Ectodermal cell (in vitro differentiated cells): Measurements from ENCODE around the gene ZFYVE28.

Experiments
- H3K27ac ChIP-seq: 2 replicates; pipeline ENCODE4 v1.7.0; 2013; ENCODE audit warnings: mild to moderate bottlenecking, low read depth, low read length; ENCODE audit not compliant: insufficient read depth, poor library complexity, severe bottlenecking
- H3K27me3 ChIP-seq: 2 replicates; pipeline ENCODE4 v1.7.0; 2013; ENCODE audit warnings: mild to moderate bottlenecking, low read length; ENCODE audit not compliant: insufficient read depth, control insufficient read depth, poor library complexity, severe bottlenecking
- H3K36me3 ChIP-seq: one replicate; pipeline ENCODE4 v1.7.0; 2013; ENCODE audit warnings: low read length; ENCODE audit not compliant: control insufficient read depth, insufficient read depth
- H3K4me1 ChIP-seq: one replicate; pipeline ENCODE4 v1.7.0; 2013; ENCODE audit warnings: low read length; ENCODE audit not compliant: control insufficient read depth, insufficient read depth
- H3K4me3 ChIP-seq: 2 replicates; pipeline ENCODE4 v1.7.0; 2013; ENCODE audit warnings: low read depth, low read length, control low read depth; ENCODE audit not compliant: insufficient read depth
- H3K9me3 ChIP-seq: 2 replicates; pipeline ENCODE4 v1.7.0; 2013; ENCODE audit warnings: mild to moderate bottlenecking, low read length, moderate library complexity; ENCODE audit not compliant: control insufficient read depth
- WGBS, 2 experiments: methylation state at CpG; one replicate each; pipeline ENCODE4 v1.1.7; 2013; ENCODE audit warnings: missing lambda C conversion rate in 2 of 2; 5-methylcytosine and 5-hydroxymethylcytosine counted together

Gene ZFYVE28

GRCh38 chr4:2359591-2360395, 58.7 kb downstream of the ZFYVE28 start:
- H3K27me3 ChIP-seq, result no peaks in the 10 kb centered on the region
- no peaks in the 10 kb centered on the region for H3K36me3 ChIP-seq
- H3K4me3 ChIP-seq, result no peak overlapping the region
- 94% methylated on average over 24 of the region's 24 CpGs for WGBS, 2 experiments
- no peaks in the 10 kb centered on the region for H3K9me3 ChIP-seq
- no peak overlapping the region for H3K27ac ChIP-seq
- peaks cover 18% of the 10 kb centered on the region for H3K4me1 ChIP-seq

- Histone ChIP-seq H3K27me3 (no peaks in the 10 kb centered on the region), H3K27ac (no peak overlapping the region), H3K4me1 (peaks cover 18% of the 10 kb centered on the region), H3K36me3 (no peaks in the 10 kb centered on the region), H3K9me3 (no peaks in the 10 kb centered on the region), H3K4me3 (no peak overlapping the region)
- 81% methylated on average over 21 of the region's 21 CpGs for WGBS, 2 experiments
Observed at GRCh38 chr4:2357821-2358745, 60.4 kb downstream of the ZFYVE28 start.

DNA sequence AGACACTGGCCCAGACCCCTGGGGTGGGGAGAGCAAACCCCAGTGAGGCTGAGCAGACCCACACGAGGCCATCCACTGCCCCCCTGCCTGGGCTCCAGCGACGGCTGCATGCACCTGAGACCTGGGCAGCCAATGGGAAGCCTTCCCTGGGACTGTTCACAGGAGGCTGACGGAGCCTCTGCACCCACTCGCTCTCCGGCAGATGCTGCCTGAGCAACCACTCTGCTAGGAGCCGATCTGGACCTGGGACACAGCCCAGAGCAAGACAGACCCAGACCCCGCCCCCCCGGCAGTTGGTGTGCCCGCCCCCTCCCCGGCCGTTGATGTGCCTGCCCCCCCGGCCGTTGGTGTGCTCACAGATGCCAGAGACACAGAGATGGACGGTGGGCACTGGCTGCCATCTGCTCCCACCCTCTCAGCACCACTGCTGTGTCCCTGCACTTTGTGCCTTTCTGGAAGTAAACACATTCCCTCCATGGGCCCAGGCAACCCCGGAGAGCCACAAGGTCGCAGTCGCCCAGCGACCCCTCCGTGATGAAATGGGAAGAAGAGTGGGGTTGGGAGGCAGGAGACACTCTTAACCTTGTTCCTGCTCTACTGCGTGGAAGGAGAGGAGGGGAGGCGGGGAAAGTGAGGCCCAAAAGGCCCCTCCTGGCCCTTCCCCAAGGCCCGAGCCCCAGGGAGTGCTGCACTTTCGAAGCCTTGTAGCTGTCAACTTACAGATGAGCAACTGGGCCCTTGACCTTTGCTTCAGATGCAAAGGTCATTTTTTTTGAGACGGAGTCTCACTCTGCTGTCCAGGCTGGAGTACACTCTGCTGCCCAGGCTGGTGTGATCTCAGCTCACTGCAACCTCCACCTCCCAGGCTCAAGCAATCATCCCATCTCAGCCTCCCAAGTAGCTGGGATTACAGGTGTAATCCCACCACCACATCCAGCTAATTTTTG, 62.0 kb downstream of the ZFYVE28 start:
- 89% methylated on average over 25 of the region's 25 CpGs for WGBS, 2 experiments
- Histone ChIP-seq H3K4me1 (peaks cover 6% of the 10 kb centered on the region), H3K27me3 (no peaks in the 10 kb centered on the region)

DNA sequence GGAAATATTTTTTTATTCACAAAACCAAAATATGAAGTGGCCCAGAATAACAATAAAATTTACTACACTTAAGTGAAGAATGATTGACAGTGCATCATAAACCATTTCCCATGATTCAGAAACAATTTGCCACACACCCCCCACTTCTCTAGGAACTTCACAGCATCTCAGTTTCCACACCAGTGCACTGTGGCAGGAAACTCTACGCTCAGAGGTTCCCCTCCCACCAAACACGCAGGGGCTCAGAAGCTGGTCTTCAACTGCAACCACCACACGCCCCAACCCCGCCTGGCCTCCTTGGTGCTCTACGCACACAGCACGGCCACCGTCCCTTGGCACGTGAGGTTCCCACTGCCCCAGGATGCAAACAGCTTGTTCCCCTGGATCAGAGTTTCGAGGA, 63.7 kb downstream of the ZFYVE28 start:
- Histone ChIP-seq H3K36me3 (no peaks in the 10 kb centered on the region), H3K27me3 (no peaks in the 10 kb centered on the region), H3K4me3 (no peak overlapping the region), H3K4me1 (no peaks in the 10 kb centered on the region), H3K27ac (no peak overlapping the region), H3K9me3 (no peaks in the 10 kb centered on the region)
- 95% methylated on average over 8 of the region's 9 CpGs for WGBS, 2 experiments

More for the DNA sequence above, 62.0 kb downstream of the ZFYVE28 start:
- H3K9me3 ChIP-seq, result no peaks in the 10 kb centered on the region
- H3K4me3 ChIP-seq, result no peak overlapping the region
- H3K36me3 ChIP-seq, result no peaks in the 10 kb centered on the region
- H3K27ac ChIP-seq, result no peak overlapping the region

DNA sequence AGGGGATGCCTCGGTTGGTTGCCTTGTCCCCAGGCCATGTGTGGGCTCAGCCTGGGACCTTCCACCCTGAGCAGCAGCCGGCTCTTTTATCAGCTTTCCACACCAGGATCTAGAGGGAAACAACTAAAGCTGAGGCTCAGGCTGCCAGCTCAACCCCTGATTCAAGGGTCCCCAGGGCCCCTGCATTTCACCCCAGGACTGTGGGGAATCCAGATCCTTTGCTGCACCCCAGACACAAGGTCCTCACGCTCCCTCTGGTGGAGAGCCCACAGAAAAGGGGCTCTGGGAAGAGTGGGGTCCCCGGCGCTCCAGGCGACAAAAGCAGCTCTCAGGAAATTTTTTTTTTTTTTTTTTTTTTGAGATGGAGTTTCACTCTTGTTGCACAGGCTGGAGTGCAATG, 64.3 kb downstream of the ZFYVE28 start:
- 86 to 87% methylated on average over 6 of the region's 6 CpGs for WGBS, 2 experiments
- Histone ChIP-seq H3K36me3 (no peaks in the 10 kb centered on the region), H3K9me3 (no peaks in the 10 kb centered on the region), H3K4me1 (no peaks in the 10 kb centered on the region), H3K27me3 (no peaks in the 10 kb centered on the region), H3K27ac (no peak overlapping the region), H3K4me3 (no peak overlapping the region)

DNA sequence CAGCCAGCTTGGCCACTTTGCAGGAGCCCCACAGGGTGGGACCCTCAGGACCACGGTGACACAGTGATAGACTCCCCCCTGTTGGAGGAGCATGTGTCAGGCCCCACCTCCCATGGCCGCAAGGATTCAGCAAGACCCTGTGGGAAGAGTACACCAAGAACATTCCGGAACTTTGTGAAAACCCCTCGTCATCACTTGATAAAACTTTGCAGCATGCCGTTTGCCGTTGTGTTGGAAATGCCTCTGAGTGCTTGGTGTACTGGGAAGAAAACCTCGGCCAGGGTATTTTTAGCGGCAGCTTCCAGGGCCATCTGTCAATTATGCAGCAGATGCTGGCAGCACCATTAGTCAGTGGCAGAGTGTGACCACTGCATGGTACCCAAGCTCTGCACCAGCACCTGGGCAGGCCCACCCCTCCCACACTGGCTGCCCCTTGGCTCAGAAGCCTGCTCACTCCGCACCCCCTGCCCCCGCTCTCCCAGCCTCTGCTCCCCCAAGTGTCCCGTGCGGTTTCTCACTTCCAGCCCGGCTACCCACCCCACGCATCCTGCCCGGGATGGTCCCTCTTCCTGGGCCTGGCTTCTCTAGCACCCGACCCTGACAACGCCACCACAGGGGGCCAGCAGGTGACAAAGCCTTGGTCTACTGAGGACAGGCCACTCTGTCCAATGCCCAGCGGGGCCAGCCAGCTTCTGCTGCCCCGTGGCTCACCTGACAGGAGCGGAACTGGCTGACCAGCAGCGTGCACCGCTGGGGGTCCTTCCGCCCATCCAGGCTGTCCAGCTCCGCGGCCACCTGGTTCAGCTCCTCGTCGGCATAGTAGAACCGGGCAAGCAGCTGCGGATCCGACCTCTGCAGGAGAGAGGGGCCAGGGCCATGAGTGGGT, 65.0 kb downstream of the ZFYVE28 start:
- Histone ChIP-seq H3K4me1 (no peaks in the 10 kb centered on the region), H3K36me3 (no peaks in the 10 kb centered on the region), H3K4me3 (no peak overlapping the region), H3K27ac (no peak overlapping the region), H3K27me3 (no peaks in the 10 kb centered on the region), H3K9me3 (no peaks in the 10 kb centered on the region)
- 88 to 90% methylated on average over 30 of the region's 30 CpGs for WGBS, 2 experiments

DNA sequence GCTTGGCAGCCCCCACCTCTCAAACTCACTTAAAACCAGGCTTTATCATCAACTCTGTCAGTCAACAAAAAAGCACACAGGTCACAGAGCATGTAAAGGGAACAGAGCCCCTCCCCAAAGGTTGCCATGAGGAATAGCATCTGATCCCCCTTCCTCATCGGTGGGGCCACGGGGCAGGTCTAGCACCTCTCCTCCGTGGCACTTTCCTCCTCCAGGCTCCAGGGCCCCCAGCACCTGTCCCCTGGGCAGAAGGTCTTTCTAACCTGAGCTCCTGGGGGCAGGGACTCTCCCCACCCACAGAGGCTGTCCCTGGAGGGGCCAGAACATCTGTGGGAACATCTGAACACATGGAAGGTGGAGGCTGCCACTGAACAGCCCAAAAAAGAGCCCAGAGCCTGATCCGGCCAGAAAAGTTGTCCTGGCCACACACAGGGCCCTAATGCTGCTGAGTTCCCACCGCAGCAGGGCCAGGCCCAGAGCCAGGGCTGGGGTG, 65.7 kb downstream of the ZFYVE28 start:
- Histone ChIP-seq H3K9me3 (no peaks in the 10 kb centered on the region), H3K27ac (no peak overlapping the region), H3K27me3 (no peaks in the 10 kb centered on the region), H3K36me3 (no peaks in the 10 kb centered on the region), H3K4me1 (no peaks in the 10 kb centered on the region), H3K4me3 (no peak overlapping the region)
- whole genome bisulfite sequencing, 2 experiments, result 91 to 93% methylated on average over 5 of the region's 5 CpGs

DNA sequence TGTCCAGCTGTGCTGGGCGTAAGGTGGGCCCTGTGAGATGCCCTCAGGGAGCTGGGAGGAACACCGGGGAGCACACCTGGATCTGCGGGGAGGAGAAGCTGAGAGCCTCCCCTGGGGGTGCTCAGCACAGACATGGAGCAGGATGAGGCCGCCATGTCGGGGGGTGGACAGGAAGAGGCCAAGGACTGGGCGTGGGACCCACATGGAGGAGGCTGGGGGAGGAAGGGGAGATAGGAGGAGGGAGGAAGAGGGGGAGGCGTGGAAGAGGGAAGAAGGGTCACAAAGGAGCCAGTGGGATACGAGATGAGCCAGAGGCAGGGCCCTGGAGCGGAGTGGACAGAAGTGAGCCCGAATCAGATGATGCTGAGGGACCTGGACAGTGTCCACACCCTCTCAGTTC, 66.3 kb downstream of the ZFYVE28 start:
- Histone ChIP-seq H3K27ac (no peak overlapping the region), H3K4me1 (no peaks in the 10 kb centered on the region)
- 93 to 94% methylated on average over 10 of the region's 10 CpGs for WGBS, 2 experiments

DNA sequence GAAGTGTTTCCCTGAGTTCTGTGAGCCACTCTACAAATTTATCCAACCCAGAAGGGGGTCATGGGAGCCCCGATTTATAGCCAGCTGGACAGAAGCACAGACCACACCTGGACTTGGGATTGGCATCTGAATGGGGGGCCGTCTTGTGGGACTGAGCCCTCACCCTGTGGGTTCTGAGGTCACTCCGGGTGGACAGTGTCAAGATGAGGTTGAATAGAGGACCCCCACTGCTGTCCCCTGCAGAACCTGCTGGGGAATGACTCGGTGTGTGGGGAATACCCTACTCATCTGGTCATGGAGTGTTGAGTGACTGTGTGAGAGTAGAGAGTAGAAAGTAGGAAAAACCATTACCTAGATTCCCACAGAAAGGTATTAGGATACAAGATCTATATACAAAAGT, 67.5 kb downstream of the ZFYVE28 start:
- H3K4me3 ChIP-seq, result no peak overlapping the region
- H3K4me1 ChIP-seq, result no peaks in the 10 kb centered on the region
- 82 to 86% methylated on average over 4 of the region's 4 CpGs for WGBS, 2 experiments
- H3K27me3 ChIP-seq, result no peaks in the 10 kb centered on the region
- no peaks in the 10 kb centered on the region for H3K9me3 ChIP-seq
- H3K27ac ChIP-seq, result no peak overlapping the region
- H3K36me3 ChIP-seq, result no peaks in the 10 kb centered on the region

More for the DNA sequence above, 66.3 kb downstream of the ZFYVE28 start:
- H3K4me3 ChIP-seq, result no peak overlapping the region
- no peaks in the 10 kb centered on the region for H3K27me3 ChIP-seq
- no peaks in the 10 kb centered on the region for H3K36me3 ChIP-seq
- H3K9me3 ChIP-seq, result no peaks in the 10 kb centered on the region
